Left ventricle myocardium inferior (tissue), 1 donor: ENCODE results near the gene BANF2. TPM values are rescaled to one million over a fixed set of nuclear protein-coding genes. Genes with fewer than 3 reads are reported as not detected.

Source experiments
- DNase-seq: peaks from one replicate; pipeline ENCODE4 v3.0.0-alpha.2; 2020
- H3K27ac ChIP-seq: fragments of 200-600 bp; replicated peaks from 2 replicates; pipeline ENCODE4 v1.8.0; 2021
- H3K27me3 ChIP-seq: fragments of 200-600 bp; 2 replicates; pipeline ENCODE4 v1.8.0; 2021; ENCODE audit warnings: low read depth
- H3K36me3 ChIP-seq: fragments of 200-600 bp; 2 replicates; pipeline ENCODE4 v1.8.0; 2021
- H3K4me1 ChIP-seq: fragments of 200-600 bp; 2 replicates; pipeline ENCODE4 v1.8.0; 2021
- H3K4me3 ChIP-seq: fragments of 200-600 bp; 2 replicates; pipeline ENCODE4 v1.8.0; 2021; ENCODE audit warnings: mild to moderate bottlenecking, moderate library complexity
- H3K9me3 ChIP-seq: fragments of 200-600 bp; replicated peaks from 2 replicates; pipeline ENCODE4 v1.8.0; 2021
- intact Hi-C: fragments of 100-400 bp; cut with micrococcal nuclease; formaldehyde crosslinking; loops from one replicate; pipeline ENCODE4 v1.11.0; 2022
- total RNA-seq: library from RNA; stranded (reverse); fragmentation: NEBNext Ultra II Directional; extraction: Animal tissue kit (Norgen Biotek cat#: 25700); gene quantifications from one replicate; pipeline ENCODE4 v1.2.1, GENCODE V29; 2021
- TF ChIP-seq, protein P1 (sequence below): fragments of 200-600 bp; IDR thresholded peaks from 2 replicates; pipeline ENCODE4 v1.8.0; 2021; ENCODE audit warnings: antibody characterized with exemption, mild to moderate bottlenecking, borderline replicate concordance
- donor health status: DM: no; HTN: yes; CAD: no; lungs with severe emphysema.

BANF2 gene
- total RNA-seq, 1 donor from 2014 or later = not detected

DNA sequence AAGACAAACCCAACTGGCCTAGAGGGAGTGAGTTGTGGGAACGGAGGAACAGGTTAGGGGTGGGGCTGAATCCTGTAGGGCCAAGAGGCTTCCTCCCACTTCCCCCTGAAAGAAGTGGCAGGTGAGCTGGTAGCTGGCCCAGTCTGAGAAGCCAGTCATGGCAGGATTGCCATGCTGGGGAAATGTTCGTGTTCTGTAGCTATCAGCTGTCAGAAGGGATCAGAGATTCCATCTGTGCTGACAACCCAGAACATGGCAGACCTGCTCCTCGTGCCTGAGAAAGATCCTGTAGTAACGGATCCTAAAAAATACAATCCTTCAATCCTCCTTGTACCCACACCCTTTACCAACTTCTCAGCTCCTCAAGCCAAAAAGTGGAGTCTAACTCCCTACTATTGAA, 43.0 kb downstream of the BANF2 start:
- intact Hi-C loops = no loop called here
- no peaks in the 10 kb centered on the region for H3K36me3 ChIP-seq
- no peaks in the 10 kb centered on the region for H3K4me1 ChIP-seq
- H3K27me3 ChIP-seq = no peaks in the 10 kb centered on the region
- H3K9me3 ChIP-seq = no peaks in the 10 kb centered on the region
- TF ChIP-seq, protein P1, sequence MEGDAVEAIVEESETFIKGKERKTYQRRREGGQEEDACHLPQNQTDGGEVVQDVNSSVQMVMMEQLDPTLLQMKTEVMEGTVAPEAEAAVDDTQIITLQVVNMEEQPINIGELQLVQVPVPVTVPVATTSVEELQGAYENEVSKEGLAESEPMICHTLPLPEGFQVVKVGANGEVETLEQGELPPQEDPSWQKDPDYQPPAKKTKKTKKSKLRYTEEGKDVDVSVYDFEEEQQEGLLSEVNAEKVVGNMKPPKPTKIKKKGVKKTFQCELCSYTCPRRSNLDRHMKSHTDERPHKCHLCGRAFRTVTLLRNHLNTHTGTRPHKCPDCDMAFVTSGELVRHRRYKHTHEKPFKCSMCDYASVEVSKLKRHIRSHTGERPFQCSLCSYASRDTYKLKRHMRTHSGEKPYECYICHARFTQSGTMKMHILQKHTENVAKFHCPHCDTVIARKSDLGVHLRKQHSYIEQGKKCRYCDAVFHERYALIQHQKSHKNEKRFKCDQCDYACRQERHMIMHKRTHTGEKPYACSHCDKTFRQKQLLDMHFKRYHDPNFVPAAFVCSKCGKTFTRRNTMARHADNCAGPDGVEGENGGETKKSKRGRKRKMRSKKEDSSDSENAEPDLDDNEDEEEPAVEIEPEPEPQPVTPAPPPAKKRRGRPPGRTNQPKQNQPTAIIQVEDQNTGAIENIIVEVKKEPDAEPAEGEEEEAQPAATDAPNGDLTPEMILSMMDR = no peak
- no peak overlapping the region for H3K4me3 ChIP-seq
- DNase-seq = no peak
- no peak overlapping the region for H3K27ac ChIP-seq

DNA sequence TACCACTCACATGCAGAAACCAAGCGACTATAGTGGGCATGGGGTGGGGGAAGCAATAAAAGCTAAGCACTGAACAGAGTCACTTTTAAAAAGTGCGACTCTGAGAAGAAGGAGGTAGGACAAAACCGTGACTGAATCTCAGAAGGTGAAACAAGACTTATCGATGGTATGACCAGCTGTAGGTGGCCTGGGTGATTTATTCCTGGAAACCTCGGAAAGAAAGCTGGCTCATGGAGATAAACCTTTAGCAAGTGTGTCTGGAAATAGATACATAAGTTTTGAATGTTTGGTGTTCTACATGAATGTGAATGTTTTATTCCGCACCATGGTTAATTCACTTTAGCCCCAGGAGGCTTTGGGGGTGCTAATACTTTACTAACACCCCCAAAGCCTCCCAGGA, 43.9 kb downstream of the BANF2 start:
- Histone ChIP-seq H3K36me3 (no peaks in the 10 kb centered on the region), H3K4me1 (no peaks in the 10 kb centered on the region), H3K27me3 (no peaks in the 10 kb centered on the region), H3K9me3 (no peaks in the 10 kb centered on the region), H3K4me3 (no peak overlapping the region), H3K27ac (no peak overlapping the region)
- DNase-seq = no peak
- intact Hi-C loops = no loop called here
- TF ChIP-seq, protein P1 = no peak

DNA sequence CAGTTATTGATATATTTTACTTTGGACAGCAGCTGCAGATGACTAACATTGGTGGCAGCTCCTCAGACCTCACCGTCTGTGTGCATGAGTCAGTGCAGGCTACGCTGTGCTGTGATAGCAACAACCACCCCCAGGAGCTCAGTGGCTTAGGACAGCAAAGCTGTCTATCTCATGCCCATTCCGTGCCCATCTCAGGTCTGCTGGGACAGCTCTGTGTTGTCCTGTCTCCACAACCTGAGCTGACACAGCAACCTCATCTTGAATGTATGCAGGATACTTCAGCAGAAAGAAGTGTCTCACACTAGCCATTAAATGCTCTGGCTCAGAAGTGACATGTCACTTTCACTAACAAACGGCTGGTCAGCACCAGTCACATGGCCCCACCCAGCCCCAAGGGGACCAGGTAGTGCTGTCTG, 47.7 kb downstream of the BANF2 start:
- no peak for DNase-seq

DNA sequence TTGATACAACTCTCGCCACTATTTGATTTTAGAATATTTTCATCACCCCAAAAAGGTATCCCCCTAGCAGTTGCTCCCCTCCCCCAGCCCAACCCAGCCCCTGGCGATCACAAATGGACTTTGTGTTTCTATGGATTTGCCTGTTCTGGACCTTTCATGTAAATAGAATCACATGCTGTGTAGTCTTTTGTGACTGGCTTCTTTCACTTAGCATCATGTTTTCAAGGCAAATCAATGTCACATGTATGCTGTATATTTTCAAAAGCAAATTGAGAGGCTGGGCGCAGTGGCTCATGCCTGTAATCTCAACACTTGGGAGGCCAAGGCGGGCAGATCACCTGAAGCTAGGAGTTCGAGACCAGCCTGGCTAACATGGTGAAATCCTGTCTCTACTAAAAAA, 48.5 kb downstream of the BANF2 start:
- intact Hi-C loops = no loop called here

More for the DNA sequence above, 47.7 kb downstream of the BANF2 start:
- no peak overlapping the region for H3K27ac ChIP-seq
- H3K9me3 ChIP-seq = no peaks in the 10 kb centered on the region
- intact Hi-C loops = no loop called here
- H3K4me3 ChIP-seq = no peak overlapping the region
- peaks cover 15% of the 10 kb centered on the region for H3K4me1 ChIP-seq
- no peaks in the 10 kb centered on the region for H3K36me3 ChIP-seq
- no peaks in the 10 kb centered on the region for H3K27me3 ChIP-seq
- TF ChIP-seq, protein P1 = no peak

DNA sequence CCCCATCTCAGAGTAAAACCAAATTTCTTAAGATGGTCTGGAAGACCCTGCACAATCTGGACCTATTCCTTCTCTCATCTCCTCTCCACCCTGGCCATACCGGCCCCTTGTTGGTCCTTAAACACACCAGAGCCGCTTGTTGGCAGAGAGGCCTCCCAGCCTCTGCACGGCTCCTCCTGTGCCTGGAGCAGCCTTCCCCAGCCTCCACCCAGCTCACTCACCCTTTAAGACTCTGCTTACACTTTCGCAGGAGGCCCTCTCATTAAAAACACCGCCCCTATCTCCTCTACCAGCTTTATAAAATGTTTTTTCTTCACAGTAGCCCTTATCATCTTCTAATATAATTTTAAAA, 49.8 kb downstream of the BANF2 start:
- intact Hi-C loops = no loop called here
- H3K36me3 ChIP-seq = no peaks in the 10 kb centered on the region
- H3K9me3 ChIP-seq = no peaks in the 10 kb centered on the region
- TF ChIP-seq, protein P1 = no peak
- no peak overlapping the region for H3K4me3 ChIP-seq
- DNase-seq = no peak
- H3K4me1 ChIP-seq = peaks cover 15% of the 10 kb centered on the region
- no peaks in the 10 kb centered on the region for H3K27me3 ChIP-seq
- no peak overlapping the region for H3K27ac ChIP-seq

More for the DNA sequence above, 48.5 kb downstream of the BANF2 start:
- DNase-seq = no peak
- Histone ChIP-seq H3K36me3 (no peaks in the 10 kb centered on the region), H3K4me1 (peaks cover 15% of the 10 kb centered on the region), H3K27me3 (no peaks in the 10 kb centered on the region), H3K27ac (no peak overlapping the region), H3K4me3 (no peak overlapping the region), H3K9me3 (no peaks in the 10 kb centered on the region)
- TF ChIP-seq, protein P1 = no peak
